Smooth muscle cell of the brain vasculature (primary cell): ENCODE measurements around the gene ZMAT2.
"Not testable (repeated sequence)": the region's sequence is repeated elsewhere in the genome, so short reads cannot be mapped to it uniquely, and the experiment has no call there.

ENCODE experiments used
- DNase-seq: peaks from one replicate; pipeline ENCODE4 v3.0.0-alpha.2; 2012; ENCODE audit warnings: low read depth, low spot score

The ZMAT2 gene

DNA sequence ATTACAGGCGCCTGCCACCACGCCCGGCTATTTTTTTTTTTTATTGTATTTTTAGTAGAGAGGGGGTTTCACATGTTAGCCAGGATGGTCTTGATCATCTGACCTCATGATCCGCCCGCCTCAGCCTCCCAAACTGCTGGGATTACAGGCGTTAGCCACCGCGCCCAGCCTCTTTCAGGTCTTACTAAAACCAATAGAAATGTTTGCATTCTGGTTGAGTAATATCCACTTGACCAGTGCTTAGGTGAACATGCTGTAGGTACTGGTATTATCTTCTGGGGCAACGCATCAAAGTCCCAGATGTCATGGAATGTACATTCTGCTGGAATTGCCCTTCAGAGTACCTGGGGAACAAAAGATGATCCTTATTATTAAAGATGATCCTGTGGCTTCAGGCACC lies 8.5 kb downstream of the ZMAT2 start:
- not testable (repeated sequence) for DNase-seq

GRCh38 chr5:140710899-140711552 lies 10.8 kb downstream of the ZMAT2 start:
- peak; percentile 93 for DNase-seq

DNA sequence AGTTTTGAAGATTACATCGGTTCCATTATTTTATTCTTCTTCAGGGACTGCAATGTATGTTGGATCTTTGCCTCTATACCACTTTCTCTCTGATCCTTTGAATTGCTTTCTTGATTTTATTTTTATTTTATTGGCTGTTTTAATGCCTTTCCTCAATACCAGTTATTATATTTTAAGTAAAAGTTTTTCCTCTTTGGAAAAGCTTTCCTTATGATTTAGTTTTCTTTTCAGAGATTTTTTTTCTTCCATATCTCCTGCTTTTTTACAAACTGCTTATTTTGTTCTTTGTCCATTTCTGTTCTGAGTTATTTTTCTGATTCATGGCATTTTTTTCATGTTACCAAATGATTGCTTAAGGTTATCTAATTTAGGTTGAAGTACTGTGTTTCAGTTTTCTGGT lies 11.5 kb downstream of the ZMAT2 start:
- DNase-seq: no peak

DNA sequence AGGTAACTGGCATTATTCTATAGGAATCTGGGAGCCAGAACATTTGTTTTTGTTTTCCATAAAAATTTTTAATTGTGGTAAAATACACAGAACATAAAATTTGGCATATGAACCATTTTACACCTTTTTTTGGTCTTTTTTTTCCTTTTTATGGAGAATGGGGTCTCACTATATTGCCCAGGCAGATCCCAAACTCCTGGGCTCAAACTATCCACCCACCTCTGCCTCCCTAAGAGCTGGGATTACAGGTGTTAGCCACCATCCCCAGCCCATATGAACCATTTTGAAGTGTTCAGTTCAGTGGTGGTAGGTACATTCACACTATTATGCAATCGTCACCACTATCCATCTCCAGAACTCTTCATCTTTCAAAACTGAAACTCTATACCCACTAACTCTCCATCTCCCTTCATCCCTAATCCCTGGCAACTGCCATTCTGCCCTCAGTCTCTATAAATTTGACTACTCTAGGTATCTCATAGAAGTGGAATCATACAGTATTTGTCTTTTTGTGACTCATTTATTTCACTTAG lies 13.4 kb downstream of the ZMAT2 start:
- DNase-seq: no peak

GRCh38 chr5:140716238-140716637 lies 16.0 kb downstream of the ZMAT2 start:
- not testable (repeated sequence) for DNase-seq

DNA sequence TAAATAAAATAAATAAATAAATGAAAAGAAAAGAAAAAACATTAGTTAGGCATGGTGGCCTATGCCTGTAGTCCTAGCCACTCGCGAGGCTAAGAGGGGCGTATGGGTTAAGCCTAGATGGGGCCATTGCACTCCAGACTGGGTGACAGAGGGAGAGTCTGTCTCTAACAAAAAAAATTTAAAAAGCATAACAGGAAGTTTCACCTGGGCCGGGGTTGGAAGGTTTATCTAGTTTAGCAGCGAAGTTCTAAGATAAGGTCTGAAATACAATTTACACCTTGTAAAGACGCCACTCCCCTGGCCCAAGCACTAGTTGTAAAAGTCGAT lies 18.0 kb downstream of the ZMAT2 start:
- DNase-seq: no peak

DNA sequence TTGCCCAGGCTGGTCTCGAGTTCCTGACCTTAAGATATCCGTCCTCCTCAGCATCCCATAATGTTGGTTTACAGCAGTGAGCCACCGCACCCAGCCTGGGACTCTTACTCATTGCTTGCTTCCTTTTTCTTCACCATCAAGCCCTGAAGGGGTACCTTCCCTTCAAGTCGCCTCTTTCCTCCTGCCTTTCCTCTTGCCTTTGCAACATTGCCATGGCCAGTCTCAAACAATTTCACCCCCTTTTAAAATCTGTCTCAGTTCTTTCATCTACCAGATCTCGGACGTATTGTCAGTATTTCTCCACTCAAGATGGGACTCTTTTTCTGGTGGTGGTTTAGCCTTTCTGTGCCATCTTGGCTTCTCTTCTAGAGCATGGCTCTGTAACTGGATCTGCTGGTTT lies 20.5 kb downstream of the ZMAT2 start:
- DNase-seq: not testable (repeated sequence)

- DNase-seq: not testable (repeated sequence)
Observed at GRCh38 chr5:140721395-140721794, 21.1 kb downstream of the ZMAT2 start.

DNA sequence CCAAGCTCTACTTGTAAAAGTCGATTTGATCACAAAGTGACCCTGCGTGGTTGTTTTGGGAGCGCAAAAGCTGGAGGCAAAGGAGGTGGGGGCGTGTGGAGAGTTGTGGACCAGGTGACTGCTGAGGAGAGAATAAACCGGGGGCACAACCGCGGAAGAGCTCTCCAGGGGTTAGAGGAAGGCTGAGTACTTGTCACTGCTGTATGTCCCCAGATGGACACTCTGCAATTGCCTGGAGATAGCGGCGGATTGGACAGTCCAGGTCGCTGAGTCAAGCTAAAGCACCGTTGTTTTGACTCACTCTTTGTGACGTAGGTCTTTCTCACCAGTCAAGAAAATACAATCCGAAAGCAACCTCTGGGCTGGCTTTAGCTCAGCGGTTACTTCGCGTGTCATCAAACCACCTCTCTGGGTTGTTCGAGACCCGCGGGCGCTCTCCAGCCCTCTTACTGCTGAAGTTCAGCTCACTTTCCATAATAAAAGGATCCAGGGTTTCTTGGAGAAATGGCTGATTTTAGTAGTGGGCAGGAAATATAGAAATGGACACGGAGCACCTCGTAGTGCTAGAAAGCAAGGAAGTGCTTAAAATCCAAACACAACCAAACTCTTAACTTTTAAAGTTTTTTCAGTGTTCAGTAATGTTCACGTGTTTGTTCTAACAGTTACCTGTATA lies 25.7 kb downstream of the ZMAT2 start:
- DNase-seq: peak; percentile 57

DNA sequence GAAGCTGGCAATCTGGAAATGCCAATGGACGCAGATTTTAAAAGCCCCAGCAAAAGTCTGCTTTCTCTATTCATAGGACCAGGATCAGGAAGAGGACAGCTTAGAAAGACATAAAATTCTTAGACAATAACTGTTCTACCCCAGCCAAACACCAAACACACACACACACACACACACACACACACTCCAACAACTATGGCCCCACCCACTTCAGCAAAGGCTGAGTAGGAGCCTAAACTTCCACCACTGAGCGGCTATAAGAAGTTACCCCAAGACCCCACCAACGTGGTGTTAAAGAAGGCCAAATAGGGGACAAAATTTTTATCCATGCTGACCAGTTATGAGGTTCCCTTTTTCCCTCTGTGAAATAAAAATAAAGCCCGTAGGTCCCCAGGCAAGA lies 32.9 kb downstream of the ZMAT2 start:
- DNase-seq: no peak

DNA sequence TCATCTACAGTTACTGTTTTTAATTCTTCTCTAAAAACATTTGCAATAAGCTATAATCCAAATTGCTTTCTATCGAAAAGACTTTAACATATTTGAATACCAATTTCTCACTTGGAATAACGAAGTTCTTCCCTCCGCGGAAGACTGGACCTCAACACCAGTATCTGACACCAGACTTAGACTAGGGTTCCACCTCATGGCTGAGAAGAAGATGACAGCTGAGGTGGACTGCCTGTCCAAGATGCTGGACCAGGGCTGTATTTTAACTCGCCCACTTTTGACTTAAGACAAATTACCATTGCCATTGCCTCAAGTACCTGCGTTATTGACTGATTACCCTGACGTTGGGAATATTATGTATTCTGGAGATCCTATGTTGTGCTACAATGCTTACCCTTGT lies 34.1 kb downstream of the ZMAT2 start:
- no peak for DNase-seq

GRCh38 chr5:140737486-140737885 lies 37.2 kb downstream of the ZMAT2 start:
- DNase-seq: no peak

DNA sequence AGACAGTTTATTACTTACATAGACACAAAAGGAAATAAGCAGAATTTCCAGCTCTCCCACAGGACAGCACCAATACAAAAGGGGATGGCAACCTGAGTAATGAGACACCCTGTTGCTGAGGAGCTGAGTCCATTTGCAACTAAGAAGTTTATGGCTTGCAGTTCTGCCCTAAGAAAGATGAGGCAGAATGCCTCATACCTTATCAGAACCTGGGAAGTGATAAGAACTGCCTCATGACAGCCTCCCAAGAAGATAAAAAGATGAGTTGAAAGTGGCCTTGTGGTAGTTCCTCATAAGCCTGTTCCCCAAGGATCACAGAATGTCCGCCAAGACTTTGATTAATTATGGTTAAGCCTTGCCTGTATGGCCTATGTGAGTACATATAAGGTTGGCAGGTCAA lies 41.7 kb downstream of the ZMAT2 start:
- DNase-seq: no peak

DNA sequence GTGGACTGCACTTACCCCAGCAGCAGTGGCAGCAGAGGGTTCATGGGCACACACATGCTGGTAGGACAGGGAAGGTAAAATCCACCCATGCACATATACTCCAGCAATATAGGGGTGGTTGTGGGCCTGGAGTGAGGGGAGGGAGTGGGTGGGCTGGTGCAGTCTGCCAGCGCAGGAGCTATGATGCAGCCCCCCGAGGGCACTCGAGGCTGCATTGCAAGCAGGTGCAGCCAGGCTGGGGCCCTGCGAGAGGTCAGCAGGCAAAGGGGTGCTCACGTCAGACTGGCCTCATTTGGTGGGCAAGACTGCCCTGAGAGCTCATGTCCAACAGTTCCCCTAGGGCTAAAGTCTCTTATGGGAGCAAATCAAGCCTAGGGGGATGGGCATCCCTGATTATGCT lies 53.3 kb downstream of the ZMAT2 start:
- DNase-seq: no peak
